ENCODE results near the gene ELFN2.
A peak's percentile ranks its signal among the peaks of the same experiment; 100 is the strongest.

Gene ELFN2

GRCh38 chr22:37357446-37358075, 69.7 kb downstream of the ELFN2 start:
- DNase-seq (ENCODE audit: low read depth), result no peak

- no peak for DNase-seq (ENCODE audit: low read depth)
Measured at GRCh38 chr22:37356922-37357321, 70.4 kb downstream of the ELFN2 start.

GRCh38 chr22:37355174-37355573, 72.1 kb downstream of the ELFN2 start:
- no peak for DNase-seq (ENCODE audit: low read depth)

- DNase-seq (ENCODE audit: low read depth), result no peak
Measured at GRCh38 chr22:37354670-37355069, 72.6 kb downstream of the ELFN2 start.

GRCh38 chr22:37354261-37354660, 73.0 kb downstream of the ELFN2 start:
- DNase-seq (ENCODE audit: low read depth), result no peak

- DNase-seq (ENCODE audit: low read depth), result no peak
Measured at GRCh38 chr22:37353839-37354238, 73.4 kb downstream of the ELFN2 start.

- no peak for DNase-seq (ENCODE audit: low read depth)
Measured at GRCh38 chr22:37352481-37352880, 74.8 kb downstream of the ELFN2 start.

- DNase-seq (ENCODE audit: low read depth), result no peak
Measured at GRCh38 chr22:37351232-37351631, 76.0 kb downstream of the ELFN2 start.

GRCh38 chr22:37349043-37349814, 78.0 kb downstream of the ELFN2 start:
- DNase-seq (ENCODE audit: low read depth), result no peak

- no peak for DNase-seq (ENCODE audit: low read depth)
Measured at GRCh38 chr22:37346505-37346895, 80.8 kb downstream of the ELFN2 start.

GRCh38 chr22:37345863-37346504, 81.3 kb downstream of the ELFN2 start:
- peak; percentile 89 for DNase-seq (ENCODE audit: low read depth)

- DNase-seq (ENCODE audit: low read depth), result no peak
Measured at GRCh38 chr22:37344735-37345449, 82.4 kb downstream of the ELFN2 start.

GRCh38 chr22:37343863-37344734, 83.2 kb downstream of the ELFN2 start:
- no peak for DNase-seq (ENCODE audit: low read depth)

- DNase-seq (ENCODE audit: low read depth), result no peak
Measured at GRCh38 chr22:37343348-37343747, 83.9 kb downstream of the ELFN2 start.

GRCh38 chr22:37342065-37342464, 85.2 kb downstream of the ELFN2 start:
- DNase-seq (ENCODE audit: low read depth), result no peak

- no peak for DNase-seq (ENCODE audit: low read depth)
Measured at GRCh38 chr22:37340331-37341262, 86.7 kb downstream of the ELFN2 start.

GRCh38 chr22:37338539-37339246, 88.6 kb downstream of the ELFN2 start:
- no peak for DNase-seq (ENCODE audit: low read depth)

- DNase-seq (ENCODE audit: low read depth), result no peak
Measured at GRCh38 chr22:37337204-37337943, 89.9 kb downstream of the ELFN2 start.

GRCh38 chr22:37336579-37336978, 90.7 kb downstream of the ELFN2 start:
- no peak for DNase-seq (ENCODE audit: low read depth)
